HL-60 (cell line): ENCODE data around the gene KIF3A.

Source experiments
- DNase-seq, 2 experiments: peaks; one replicate each; pipeline ENCODE4 v3.0.0-alpha.2; 2010 to 2020; ENCODE audit warnings: low read depth in 1 of 2, low spot score in 1 of 2
- H3K27ac ChIP-seq: fragments of 250-450 bp; sonication (Bioruptor Pico); replicated peaks from 2 replicates; pipeline ENCODE4 v1.5.1; 2020; ENCODE audit warnings: mild to moderate bottlenecking, moderate library complexity
- H3K27me3 ChIP-seq: fragments of 250-450 bp; sonication (Bioruptor Pico); 2 replicates; pipeline ENCODE4 v1.5.1; 2021; ENCODE audit warnings: mild to moderate bottlenecking, moderate library complexity; ENCODE audit not compliant: insufficient read depth, poor library complexity, severe bottlenecking
- H3K4me3 ChIP-seq: replicated peaks from 2 replicates; pipeline ENCODE4 v1.5.1; 2011; ENCODE audit warnings: mild to moderate bottlenecking, control low read depth, low read length; ENCODE audit not compliant: insufficient read depth
- GABPA ChIP-seq: IDR thresholded peaks from 2 replicates; pipeline ENCODE4 v1.6.1; 2012; ENCODE audit warnings: low read depth
- POLR2AphosphoS5 ChIP-seq: IDR thresholded peaks from 2 replicates; pipeline ENCODE4 v1.6.1; 2012; ENCODE audit warnings: low read depth
- REST ChIP-seq: IDR thresholded peaks from 2 replicates; pipeline ENCODE4 v1.6.1; 2012; ENCODE audit warnings: low read depth; ENCODE audit not compliant: insufficient replicate concordance
- SPI1 ChIP-seq: IDR thresholded peaks from 2 replicates; pipeline ENCODE4 v1.6.1; 2012; ENCODE audit warnings: low read depth, mild to moderate bottlenecking, borderline replicate concordance
- TF ChIP-seq, protein P1 (sequence below): IDR thresholded peaks from one replicate; pipeline ENCODE4 v1.5.1; 2011; ENCODE audit warnings: low read length, control low read depth, inconsistent platforms; ENCODE audit not compliant: insufficient read depth

KIF3A gene

DNA sequence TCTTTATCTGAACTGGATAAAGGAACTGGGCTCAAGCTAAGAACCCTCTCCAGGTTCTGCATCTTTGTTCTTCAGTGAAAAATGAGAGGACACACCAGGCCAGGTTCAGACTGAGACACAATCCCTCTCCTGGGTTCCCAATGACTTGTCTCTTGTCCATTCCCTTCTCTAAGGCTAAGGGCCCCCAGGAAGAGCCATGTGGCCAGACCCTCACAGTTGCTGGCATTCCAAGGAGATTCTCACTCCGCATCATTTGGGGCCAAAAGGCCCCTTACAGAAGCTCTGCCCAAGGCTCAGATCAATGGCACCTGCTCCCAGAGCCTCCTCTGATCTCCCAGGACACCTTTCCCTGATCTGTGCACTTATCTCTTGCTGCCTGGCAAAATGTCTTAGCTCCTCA is 58.6 kb downstream of the KIF3A start:
- Histone ChIP-seq H3K27ac (no peak overlapping the region), H3K4me3 (no peak overlapping the region), H3K27me3 (no peaks in the 10 kb centered on the region)
- TF ChIP-seq REST, result no peak
- no peak for TF ChIP-seq POLR2AphosphoS5
- TF ChIP-seq, protein P1, sequence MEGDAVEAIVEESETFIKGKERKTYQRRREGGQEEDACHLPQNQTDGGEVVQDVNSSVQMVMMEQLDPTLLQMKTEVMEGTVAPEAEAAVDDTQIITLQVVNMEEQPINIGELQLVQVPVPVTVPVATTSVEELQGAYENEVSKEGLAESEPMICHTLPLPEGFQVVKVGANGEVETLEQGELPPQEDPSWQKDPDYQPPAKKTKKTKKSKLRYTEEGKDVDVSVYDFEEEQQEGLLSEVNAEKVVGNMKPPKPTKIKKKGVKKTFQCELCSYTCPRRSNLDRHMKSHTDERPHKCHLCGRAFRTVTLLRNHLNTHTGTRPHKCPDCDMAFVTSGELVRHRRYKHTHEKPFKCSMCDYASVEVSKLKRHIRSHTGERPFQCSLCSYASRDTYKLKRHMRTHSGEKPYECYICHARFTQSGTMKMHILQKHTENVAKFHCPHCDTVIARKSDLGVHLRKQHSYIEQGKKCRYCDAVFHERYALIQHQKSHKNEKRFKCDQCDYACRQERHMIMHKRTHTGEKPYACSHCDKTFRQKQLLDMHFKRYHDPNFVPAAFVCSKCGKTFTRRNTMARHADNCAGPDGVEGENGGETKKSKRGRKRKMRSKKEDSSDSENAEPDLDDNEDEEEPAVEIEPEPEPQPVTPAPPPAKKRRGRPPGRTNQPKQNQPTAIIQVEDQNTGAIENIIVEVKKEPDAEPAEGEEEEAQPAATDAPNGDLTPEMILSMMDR, result no peak
- TF ChIP-seq GABPA, result no peak
- no peak for TF ChIP-seq SPI1
- no peak for DNase-seq

- H3K4me3 ChIP-seq, result no peak overlapping the region
- TF ChIP-seq REST, result no peak
- TF ChIP-seq GABPA, result no peak
- TF ChIP-seq, protein P1, result no peak
- TF ChIP-seq SPI1, result no peak
- no peak for TF ChIP-seq POLR2AphosphoS5
- no peaks in the 10 kb centered on the region for H3K27me3 ChIP-seq
- H3K27ac ChIP-seq, result no peak overlapping the region
- DNase-seq, result no peak
Measured at GRCh38 chr5:132677682-132678400, 59.5 kb downstream of the KIF3A start.

DNA sequence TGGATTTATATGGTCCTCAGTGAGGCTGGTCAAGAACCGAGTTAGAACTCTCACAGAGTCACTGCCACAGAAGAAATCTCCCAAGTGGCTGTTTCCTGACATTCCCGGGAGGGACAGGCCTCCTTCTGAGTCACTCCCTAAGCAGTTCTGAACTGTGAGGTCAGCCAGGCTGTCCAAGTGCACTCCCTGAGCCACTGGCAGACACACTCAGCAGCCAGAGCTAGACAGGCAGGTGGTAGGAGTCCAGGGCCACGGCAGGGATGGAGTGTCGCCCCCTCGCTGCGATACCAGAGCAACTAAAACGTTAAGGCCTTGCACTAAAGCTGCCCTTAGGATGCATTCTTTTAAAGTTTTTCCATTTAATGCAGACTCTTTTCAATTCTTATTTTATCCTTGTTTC is 60.2 kb downstream of the KIF3A start:
- no peak for TF ChIP-seq REST
- no peak for TF ChIP-seq SPI1
- no peak for TF ChIP-seq GABPA
- TF ChIP-seq, protein P1, result no peak
- TF ChIP-seq POLR2AphosphoS5, result no peak
- Histone ChIP-seq H3K27me3 (no peaks in the 10 kb centered on the region), H3K27ac (no peak overlapping the region), H3K4me3 (no peak overlapping the region)
- DNase-seq, result no peak
